Astrocyte (in vitro differentiated cells and primary cell): ENCODE measurements around the gene CCNB1.
"Not testable (repeated sequence)": the region's sequence is repeated elsewhere in the genome, so short reads cannot be mapped to it uniquely, and the experiment has no call there.

Experiments
- EZH2 ChIP-seq: IDR thresholded peaks from 2 replicates; pipeline ENCODE4 v1.6.1; 2012; ENCODE audit warnings: mild to moderate bottlenecking, low read length, inconsistent platforms; ENCODE audit not compliant: insufficient read depth
- TF ChIP-seq, protein P1 (sequence below): IDR thresholded peaks from 2 replicates; pipeline ENCODE4 v1.5.1; 2011; ENCODE audit warnings: low read depth, mild to moderate bottlenecking, inconsistent platforms, low read length, moderate library complexity; ENCODE audit not compliant: insufficient read depth

DNA sequence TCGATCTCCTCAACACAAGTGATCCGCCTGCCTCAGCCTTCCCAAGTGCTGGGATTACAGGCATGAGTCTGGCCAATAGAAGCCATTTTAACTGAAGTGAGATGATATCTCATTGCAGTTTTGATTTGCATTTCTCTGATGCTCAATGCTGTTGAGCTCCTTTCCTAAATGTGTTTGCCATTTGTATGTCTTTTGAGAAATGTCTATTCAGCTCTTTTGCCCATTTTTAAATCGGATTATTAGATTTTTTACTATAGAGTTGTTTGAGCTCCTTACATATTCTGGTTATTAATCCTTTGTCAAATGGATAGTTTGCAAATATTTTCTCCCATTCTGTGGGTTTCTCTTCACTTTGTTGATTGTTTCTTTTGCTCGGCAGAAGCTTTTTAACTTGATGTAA lies 26.7 kb upstream of the CCNB1 start:
- TF ChIP-seq, protein P1, sequence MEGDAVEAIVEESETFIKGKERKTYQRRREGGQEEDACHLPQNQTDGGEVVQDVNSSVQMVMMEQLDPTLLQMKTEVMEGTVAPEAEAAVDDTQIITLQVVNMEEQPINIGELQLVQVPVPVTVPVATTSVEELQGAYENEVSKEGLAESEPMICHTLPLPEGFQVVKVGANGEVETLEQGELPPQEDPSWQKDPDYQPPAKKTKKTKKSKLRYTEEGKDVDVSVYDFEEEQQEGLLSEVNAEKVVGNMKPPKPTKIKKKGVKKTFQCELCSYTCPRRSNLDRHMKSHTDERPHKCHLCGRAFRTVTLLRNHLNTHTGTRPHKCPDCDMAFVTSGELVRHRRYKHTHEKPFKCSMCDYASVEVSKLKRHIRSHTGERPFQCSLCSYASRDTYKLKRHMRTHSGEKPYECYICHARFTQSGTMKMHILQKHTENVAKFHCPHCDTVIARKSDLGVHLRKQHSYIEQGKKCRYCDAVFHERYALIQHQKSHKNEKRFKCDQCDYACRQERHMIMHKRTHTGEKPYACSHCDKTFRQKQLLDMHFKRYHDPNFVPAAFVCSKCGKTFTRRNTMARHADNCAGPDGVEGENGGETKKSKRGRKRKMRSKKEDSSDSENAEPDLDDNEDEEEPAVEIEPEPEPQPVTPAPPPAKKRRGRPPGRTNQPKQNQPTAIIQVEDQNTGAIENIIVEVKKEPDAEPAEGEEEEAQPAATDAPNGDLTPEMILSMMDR = not testable (repeated sequence)
- not testable (repeated sequence) for TF ChIP-seq EZH2
